ENCODE measurements around the gene BCL2.
"Not testable (repeated sequence)": the region's sequence is repeated elsewhere in the genome, so short reads cannot be mapped to it uniquely, and the experiment has no call there.

DNA sequence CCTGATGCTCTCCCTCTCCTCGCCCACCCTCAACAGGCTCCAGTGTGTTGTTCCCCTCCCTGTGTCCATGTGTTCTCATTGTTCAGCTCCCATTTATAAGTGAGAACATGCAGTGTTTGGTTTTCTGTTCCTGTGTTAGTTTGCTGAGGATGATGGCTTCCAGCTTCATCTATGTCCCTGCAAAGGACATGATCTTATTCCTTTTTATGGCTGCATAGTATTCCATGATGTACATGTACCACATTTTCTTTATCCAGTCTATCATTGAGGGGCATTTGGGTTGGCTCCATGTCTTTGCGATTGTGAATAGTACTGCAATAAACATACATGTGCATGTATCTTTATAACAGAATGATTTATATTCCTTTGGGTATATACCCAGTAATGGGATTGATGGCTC lies 128.7 kb downstream of the BCL2 start:
- TF ChIP-seq, protein P1, sequence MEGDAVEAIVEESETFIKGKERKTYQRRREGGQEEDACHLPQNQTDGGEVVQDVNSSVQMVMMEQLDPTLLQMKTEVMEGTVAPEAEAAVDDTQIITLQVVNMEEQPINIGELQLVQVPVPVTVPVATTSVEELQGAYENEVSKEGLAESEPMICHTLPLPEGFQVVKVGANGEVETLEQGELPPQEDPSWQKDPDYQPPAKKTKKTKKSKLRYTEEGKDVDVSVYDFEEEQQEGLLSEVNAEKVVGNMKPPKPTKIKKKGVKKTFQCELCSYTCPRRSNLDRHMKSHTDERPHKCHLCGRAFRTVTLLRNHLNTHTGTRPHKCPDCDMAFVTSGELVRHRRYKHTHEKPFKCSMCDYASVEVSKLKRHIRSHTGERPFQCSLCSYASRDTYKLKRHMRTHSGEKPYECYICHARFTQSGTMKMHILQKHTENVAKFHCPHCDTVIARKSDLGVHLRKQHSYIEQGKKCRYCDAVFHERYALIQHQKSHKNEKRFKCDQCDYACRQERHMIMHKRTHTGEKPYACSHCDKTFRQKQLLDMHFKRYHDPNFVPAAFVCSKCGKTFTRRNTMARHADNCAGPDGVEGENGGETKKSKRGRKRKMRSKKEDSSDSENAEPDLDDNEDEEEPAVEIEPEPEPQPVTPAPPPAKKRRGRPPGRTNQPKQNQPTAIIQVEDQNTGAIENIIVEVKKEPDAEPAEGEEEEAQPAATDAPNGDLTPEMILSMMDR (IDR thresholded peaks at IDR 0.05) = not testable (repeated sequence)
- TF ChIP-seq POLR2A (IDR thresholded peaks at IDR 0.05) = not testable (repeated sequence)

Measured in Peyer's patch (tissue), 4 donors.